ENCODE data around the gene ZGRF1.

DNA sequence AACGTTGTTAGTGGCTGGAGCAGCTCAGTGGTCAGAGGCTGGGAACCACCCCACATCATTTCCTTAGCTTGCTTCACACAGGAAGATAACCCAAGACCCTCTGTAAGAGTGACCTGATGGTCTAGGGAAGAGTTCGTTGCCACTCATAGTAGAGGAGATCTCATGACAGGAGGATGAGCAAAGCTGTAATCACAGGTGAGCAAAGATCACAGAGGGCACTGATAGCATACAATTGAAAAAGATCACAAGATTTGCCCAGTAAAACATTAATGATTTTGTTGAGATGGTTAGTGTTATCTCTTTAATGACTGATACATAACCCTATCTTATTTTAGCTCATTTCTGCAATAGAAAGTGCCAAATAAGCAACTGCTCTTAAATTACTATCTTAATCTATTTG is 44.3 kb upstream of the ZGRF1 start:
- TF ChIP-seq, protein P1, sequence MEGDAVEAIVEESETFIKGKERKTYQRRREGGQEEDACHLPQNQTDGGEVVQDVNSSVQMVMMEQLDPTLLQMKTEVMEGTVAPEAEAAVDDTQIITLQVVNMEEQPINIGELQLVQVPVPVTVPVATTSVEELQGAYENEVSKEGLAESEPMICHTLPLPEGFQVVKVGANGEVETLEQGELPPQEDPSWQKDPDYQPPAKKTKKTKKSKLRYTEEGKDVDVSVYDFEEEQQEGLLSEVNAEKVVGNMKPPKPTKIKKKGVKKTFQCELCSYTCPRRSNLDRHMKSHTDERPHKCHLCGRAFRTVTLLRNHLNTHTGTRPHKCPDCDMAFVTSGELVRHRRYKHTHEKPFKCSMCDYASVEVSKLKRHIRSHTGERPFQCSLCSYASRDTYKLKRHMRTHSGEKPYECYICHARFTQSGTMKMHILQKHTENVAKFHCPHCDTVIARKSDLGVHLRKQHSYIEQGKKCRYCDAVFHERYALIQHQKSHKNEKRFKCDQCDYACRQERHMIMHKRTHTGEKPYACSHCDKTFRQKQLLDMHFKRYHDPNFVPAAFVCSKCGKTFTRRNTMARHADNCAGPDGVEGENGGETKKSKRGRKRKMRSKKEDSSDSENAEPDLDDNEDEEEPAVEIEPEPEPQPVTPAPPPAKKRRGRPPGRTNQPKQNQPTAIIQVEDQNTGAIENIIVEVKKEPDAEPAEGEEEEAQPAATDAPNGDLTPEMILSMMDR (IDR thresholded peaks at IDR 0.05) = no peak
- TF ChIP-seq POLR2A (IDR thresholded peaks at IDR 0.05) = no peak
